Neural cell (in vitro differentiated cells): ENCODE measurements around the gene AGT.

Source experiments
- CTCF ChIP-seq: fragments of 450-650 bp; IDR thresholded peaks from 2 replicates; pipeline ENCODE4 v1.5.1; 2014; ENCODE audit warnings: antibody characterized with exemption, mild to moderate bottlenecking, moderate library complexity; ENCODE audit not compliant: poor library complexity, severe bottlenecking
- EP300 ChIP-seq: fragments of 450-650 bp; conservative IDR thresholded peaks from 2 replicates; pipeline ENCODE4 v1.6.1; 2014; ENCODE audit warnings: antibody characterized with exemption, mild to moderate bottlenecking, moderate library complexity; ENCODE audit not compliant: poor library complexity, severe bottlenecking
- EZH2 ChIP-seq: fragments of 200-600, 300-800 bp; shearing (Covaris generic), sonication (generic); IDR thresholded peaks from 2 replicates; pipeline ENCODE4 v1.6.1; 2014; ENCODE audit warnings: antibody characterized with exemption, low read length, borderline replicate concordance, mild to moderate bottlenecking; ENCODE audit not compliant: insufficient read depth, poor library complexity, severe bottlenecking
- POLR2AphosphoS5 ChIP-seq: IDR thresholded peaks from 2 replicates; pipeline ENCODE4 v1.6.1; 2012
- REST ChIP-seq: IDR thresholded peaks from 2 replicates; pipeline ENCODE4 v1.6.1; 2012; ENCODE audit warnings: borderline replicate concordance
- SMC3 ChIP-seq: fragments of 450-650 bp; conservative IDR thresholded peaks from 2 replicates; pipeline ENCODE4 v1.6.1; 2014; ENCODE audit warnings: antibody characterized with exemption, mild to moderate bottlenecking, moderate library complexity; ENCODE audit not compliant: poor library complexity

- TF ChIP-seq REST (no peak), CTCF (no peak), EZH2 (no peak), POLR2AphosphoS5 (no peak), SMC3 (no peak), EP300 (no peak)
Observed at GRCh38 chr1:230754796-230755195, 40.9 kb upstream of the AGT start.
